Upper lobe of left lung (tissue), 4 donors: Measurements from ENCODE around the gene GNB1L.

ENCODE experiments used
- EP300 ChIP-seq, 4 donors: sonication (generic); formaldehyde crosslinking; IDR thresholded peaks; one replicate each; pipeline ENCODE4 v1.5.1; 2017; ENCODE audit warnings: antibody characterized with exemption in 4 of 4, control low read depth in 2 of 4
- POLR2A ChIP-seq, 4 donors: fragments of 450-650 bp; IDR thresholded peaks; one replicate each; pipeline ENCODE4 v1.5.1; 2016 to 2017; ENCODE audit warnings: antibody characterized with exemption in 4 of 4, mild to moderate bottlenecking in 2 of 4
- POLR2AphosphoS5 ChIP-seq, 2 donors: sonication (generic); formaldehyde crosslinking; IDR thresholded peaks; one replicate each; pipeline ENCODE4 v1.5.1; 2017; ENCODE audit warnings: antibody characterized with exemption in 2 of 2
- TF ChIP-seq, protein P1 (sequence below), 6 experiments: fragments of 450-650 bp in 4 of 6; fragments of 200-600 bp in 2 of 6; sonication (generic) in 2 of 6; IDR thresholded peaks; one replicate each; pipeline ENCODE4 v1.5.1; 2016 to 2019; ENCODE audit warnings: antibody characterized with exemption in 6 of 6

DNA sequence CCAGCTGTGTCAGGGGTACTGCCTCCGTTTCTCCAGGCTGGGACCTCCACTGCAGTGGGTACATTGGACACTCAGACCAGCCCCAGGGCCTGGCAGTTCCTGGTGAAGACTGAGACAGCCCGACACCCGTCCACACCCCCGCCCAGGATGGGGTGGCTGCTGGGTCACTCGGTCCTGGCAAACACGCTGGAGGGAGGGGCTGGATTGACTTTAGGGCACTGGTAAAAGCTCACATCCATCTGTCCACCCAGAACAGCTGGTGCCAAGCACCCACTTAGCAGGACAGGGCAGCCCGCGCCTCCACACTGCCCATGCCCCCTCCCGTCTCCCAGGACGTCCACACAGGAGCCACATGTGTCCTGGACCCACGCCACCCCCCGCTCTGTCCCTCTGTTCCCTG, 104.8 kb downstream of the GNB1L start:
- TF ChIP-seq, protein P1, sequence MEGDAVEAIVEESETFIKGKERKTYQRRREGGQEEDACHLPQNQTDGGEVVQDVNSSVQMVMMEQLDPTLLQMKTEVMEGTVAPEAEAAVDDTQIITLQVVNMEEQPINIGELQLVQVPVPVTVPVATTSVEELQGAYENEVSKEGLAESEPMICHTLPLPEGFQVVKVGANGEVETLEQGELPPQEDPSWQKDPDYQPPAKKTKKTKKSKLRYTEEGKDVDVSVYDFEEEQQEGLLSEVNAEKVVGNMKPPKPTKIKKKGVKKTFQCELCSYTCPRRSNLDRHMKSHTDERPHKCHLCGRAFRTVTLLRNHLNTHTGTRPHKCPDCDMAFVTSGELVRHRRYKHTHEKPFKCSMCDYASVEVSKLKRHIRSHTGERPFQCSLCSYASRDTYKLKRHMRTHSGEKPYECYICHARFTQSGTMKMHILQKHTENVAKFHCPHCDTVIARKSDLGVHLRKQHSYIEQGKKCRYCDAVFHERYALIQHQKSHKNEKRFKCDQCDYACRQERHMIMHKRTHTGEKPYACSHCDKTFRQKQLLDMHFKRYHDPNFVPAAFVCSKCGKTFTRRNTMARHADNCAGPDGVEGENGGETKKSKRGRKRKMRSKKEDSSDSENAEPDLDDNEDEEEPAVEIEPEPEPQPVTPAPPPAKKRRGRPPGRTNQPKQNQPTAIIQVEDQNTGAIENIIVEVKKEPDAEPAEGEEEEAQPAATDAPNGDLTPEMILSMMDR (IDR thresholded peaks at IDR 0.05): no peak
- TF ChIP-seq POLR2A (IDR thresholded peaks at IDR 0.05) (no peak), POLR2AphosphoS5 (IDR thresholded peaks at IDR 0.05) (no peak), EP300 (IDR thresholded peaks at IDR 0.05) (no peak)
